SK-N-SH (cell line): ENCODE data around the gene OR52E5.

Source experiments
- CTCF ChIP-seq: fragments of 200-600 bp; sonication (generic); IDR thresholded peaks from 2 replicates; pipeline ENCODE4 v1.6.1; 2017; ENCODE audit warnings: antibody characterized with exemption, mild to moderate bottlenecking, moderate library complexity
- EZH2phosphoT487 ChIP-seq: fragments of 200-600 bp; sonication (generic); IDR thresholded peaks from 2 replicates; pipeline ENCODE4 v1.6.1; 2017; ENCODE audit warnings: low read depth, mixed run types, mild to moderate bottlenecking, antibody characterized with exemption, moderate library complexity, borderline replicate concordance
- FOXM1 ChIP-seq: IDR thresholded peaks from 2 replicates; pipeline ENCODE4 v1.4.0; 2012; ENCODE audit warnings: low read depth, mild to moderate bottlenecking
- MXI1 ChIP-seq: IDR thresholded peaks from 2 replicates; pipeline ENCODE4 v1.6.1; 2012; ENCODE audit warnings: mild to moderate bottlenecking, low read depth, low read length, improper control_type of control experiment
- NRF1 ChIP-seq: IDR thresholded peaks from 2 replicates; pipeline ENCODE4 v1.6.1; 2012; ENCODE audit warnings: low read depth, mild to moderate bottlenecking, low read length
- POLR2AphosphoS5 ChIP-seq: IDR thresholded peaks from 2 replicates; pipeline ENCODE4 v1.6.1; 2012; ENCODE audit warnings: low read depth, low read length
- RAD21 ChIP-seq: IDR thresholded peaks from 2 replicates; pipeline ENCODE4 v1.6.1; 2012; ENCODE audit warnings: mild to moderate bottlenecking, low read length
- RCOR1 ChIP-seq: fragments of 150-350 bp; IDR thresholded peaks from 2 replicates; pipeline ENCODE4 v1.6.1; 2017; ENCODE audit warnings: antibody characterized with exemption, low read length
- TAF1 ChIP-seq: IDR thresholded peaks from 2 replicates; pipeline ENCODE4 v1.6.1; 2012; ENCODE audit warnings: low read depth, mild to moderate bottlenecking, low read length, moderate library complexity, borderline replicate concordance
- YY1 ChIP-seq: IDR thresholded peaks from 2 replicates; pipeline ENCODE4 v1.4.0; 2012; ENCODE audit warnings: low read depth, mild to moderate bottlenecking
- ZBTB33 ChIP-seq: IDR thresholded peaks from 2 replicates; pipeline ENCODE4 v1.4.0; 2012; ENCODE audit warnings: low read depth, borderline replicate concordance

- no peak for TF ChIP-seq POLR2AphosphoS5
- no peak for TF ChIP-seq EZH2phosphoT487
- no peak for TF ChIP-seq CTCF
- no peak for TF ChIP-seq MXI1
- TF ChIP-seq RCOR1: no peak
- TF ChIP-seq FOXM1: no peak
- no peak for TF ChIP-seq ZBTB33
- TF ChIP-seq NRF1: no peak
- no peak for TF ChIP-seq YY1
- TF ChIP-seq TAF1: no peak
- TF ChIP-seq RAD21: no peak
Measured at GRCh38 chr11:5857590-5857989, 35.4 kb upstream of the OR52E5 start, which contains the start of gene OR52E8.
